Activated naive CD4-positive, alpha-beta T cell treated with anti-CD3 and anti-CD28 coated beads, Interleukin-2, amount 10 ng/mL, durations not matched to agents 7 days and 5 days (primary cell): ENCODE data around the gene ITGA2B.
"Not testable (repeated sequence)": the region's sequence is repeated elsewhere in the genome, so short reads cannot be mapped to it uniquely, and the experiment has no call there.

Source experiments
- CTCF ChIA-PET: fragments of 350-600 bp; sonication (Branson Sonifier 250); formaldehyde crosslinking; loops from one replicate; lab custom pipeline; 2021; ENCODE audit warnings: antibody characterized with exemption; lab: Charles Lee
- DNase-seq: peaks from one replicate; pipeline ENCODE4 v3.0.0-alpha.2; 2020
- H3K27ac Mint-ChIP-seq: one replicate; pipeline ENCODE4 v1.8.0; 2021; ENCODE audit warnings: mild to moderate bottlenecking, moderate library complexity, mixed read lengths
- H3K27me3 Mint-ChIP-seq: one replicate; pipeline ENCODE4 v1.8.0; 2021; ENCODE audit warnings: mild to moderate bottlenecking, mixed read lengths
- H3K36me3 Mint-ChIP-seq: one replicate; pipeline ENCODE4 v1.8.0; 2021; ENCODE audit warnings: mixed read lengths
- H3K4me1 Mint-ChIP-seq: one replicate; pipeline ENCODE4 v1.8.0; 2021; ENCODE audit warnings: mixed read lengths
- H3K4me3 Mint-ChIP-seq: one replicate; pipeline ENCODE4 v1.8.0; 2021; ENCODE audit warnings: mild to moderate bottlenecking, moderate library complexity, mixed read lengths
- H3K9me3 Mint-ChIP-seq: one replicate; pipeline ENCODE4 v1.8.0; 2021; ENCODE audit warnings: mixed read lengths

ITGA2B gene

GRCh38 chr17:44333371-44333770 is 56.1 kb downstream of the ITGA2B start:
- no peak for DNase-seq
- Mint-ChIP-seq H3K9me3 (no peaks in the 10 kb centered on the region), H3K36me3 (no peaks in the 10 kb centered on the region), H3K4me1 (peaks cover 9% of the 10 kb centered on the region), H3K27me3 (peaks cover 26% of the 10 kb centered on the region), H3K4me3 (no peak overlapping the region), H3K27ac (no peak overlapping the region)
- CTCF ChIA-PET, result interaction anchor here (1.0 to 2.0 kb wide), 3 partner anchors 12 to 124 kb away, joined by 3 to 9 read pairs (median 4); partner anchors contain the start of gene GRN

DNA sequence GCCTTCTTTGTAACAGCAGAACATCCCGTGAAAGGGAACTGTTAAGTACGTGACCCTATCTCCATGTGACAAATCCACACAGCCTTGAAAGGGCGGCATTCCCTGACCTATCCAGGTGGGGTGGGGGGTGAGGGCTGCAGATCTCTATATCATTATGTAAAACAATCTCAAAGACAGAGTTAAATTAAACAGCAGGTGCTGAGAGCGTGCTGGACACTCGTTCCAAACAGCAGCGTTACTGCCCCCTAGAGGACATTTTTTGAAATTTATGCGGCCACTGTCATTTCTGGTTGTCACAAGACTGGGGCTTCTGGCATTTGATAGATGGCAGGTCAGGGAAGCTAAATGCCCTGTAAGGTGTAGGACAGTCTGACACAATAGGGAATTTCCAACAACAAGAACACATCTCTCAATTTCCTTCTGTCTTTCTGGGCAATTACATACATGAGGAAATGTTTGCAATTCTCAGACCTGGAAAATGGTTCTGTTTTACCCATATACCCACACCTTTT is 58.1 kb downstream of the ITGA2B start:
- peaks cover 19% of the 10 kb centered on the region for H3K4me1 Mint-ChIP-seq
- H3K9me3 Mint-ChIP-seq, result no peaks in the 10 kb centered on the region
- peak; percentile 84 for DNase-seq
- H3K27ac Mint-ChIP-seq, result no peak overlapping the region
- H3K4me3 Mint-ChIP-seq, result no peak overlapping the region
- CTCF ChIA-PET, result interaction anchor here (0.6 to 4.4 kb wide), 24 partner anchors 9 to 287 kb away, joined by 3 to 47 read pairs (median 4); partner anchors contain the start of genes GRN, ITGA2B and TMUB2
- no peaks in the 10 kb centered on the region for H3K36me3 Mint-ChIP-seq
- peaks cover 19% of the 10 kb centered on the region for H3K27me3 Mint-ChIP-seq

- DNase-seq, H3K36me3 Mint-ChIP-seq, H3K4me3 Mint-ChIP-seq, H3K9me3 Mint-ChIP-seq, H3K27ac Mint-ChIP-seq: not testable (repeated sequence)
- Mint-ChIP-seq H3K27me3 (peaks cover 10% of the 10 kb centered on the region), H3K4me1 (peaks cover 24% of the 10 kb centered on the region)
- CTCF ChIA-PET, result interaction anchor here (0.6 to 4.4 kb wide), 19 partner anchors 8 to 192 kb away, joined by 3 to 47 read pairs (median 4); partner anchors contain the start of genes GRN, ITGA2B and TMUB2
Observed at GRCh38 chr17:44330263-44330662, 59.2 kb downstream of the ITGA2B start.

- H3K9me3 Mint-ChIP-seq, H3K27me3 Mint-ChIP-seq, H3K4me3 Mint-ChIP-seq, H3K27ac Mint-ChIP-seq, H3K36me3 Mint-ChIP-seq, DNase-seq: not testable (repeated sequence)
- CTCF ChIA-PET, result interaction anchor here (0.6 to 4.4 kb wide), 6 partner anchors 9 to 145 kb away, joined by 3 to 47 read pairs (median 17); partner anchors contain the start of genes GRN and TMUB2
- peaks cover 24% of the 10 kb centered on the region for H3K4me1 Mint-ChIP-seq
Observed at GRCh38 chr17:44329516-44329915, 59.9 kb downstream of the ITGA2B start.

DNA sequence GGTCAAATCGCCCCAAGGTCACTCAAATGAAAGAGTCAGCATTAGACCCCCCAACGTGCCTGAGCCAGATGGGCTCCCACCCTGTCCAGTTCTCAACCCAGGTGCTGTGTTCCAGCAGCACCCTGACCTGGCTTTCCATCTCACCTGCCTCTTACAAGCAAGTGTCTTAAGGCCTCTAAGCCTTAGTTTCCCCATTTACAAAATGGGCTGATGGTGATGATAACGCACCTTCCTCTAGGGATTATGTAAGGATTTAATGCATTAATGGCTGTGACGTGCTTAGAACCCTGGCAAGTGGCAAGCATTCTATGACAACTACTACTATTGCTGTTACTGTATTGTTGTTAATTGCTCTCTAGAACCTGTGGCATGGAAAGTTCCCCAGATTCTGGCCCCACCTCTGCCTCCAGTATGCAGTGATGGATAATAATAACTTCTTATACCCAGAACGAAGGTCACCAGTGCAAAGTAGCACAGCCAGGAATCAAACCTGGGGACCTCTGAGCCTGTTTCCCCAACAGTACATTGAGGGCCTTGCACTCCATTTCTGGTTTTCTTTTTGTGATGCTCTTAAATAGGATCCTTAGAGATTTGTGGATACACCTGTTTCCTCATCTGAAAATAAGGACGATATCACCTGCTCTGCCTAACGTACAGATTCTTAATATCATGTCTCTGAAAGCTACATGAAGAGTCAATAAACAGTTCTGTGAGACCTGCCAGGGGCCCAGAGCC is 61.6 kb downstream of the ITGA2B start:
- H3K4me3 Mint-ChIP-seq, result no peak overlapping the region
- H3K27me3 Mint-ChIP-seq, result peaks cover 5% of the 10 kb centered on the region
- H3K4me1 Mint-ChIP-seq, result peaks cover 34% of the 10 kb centered on the region
- H3K36me3 Mint-ChIP-seq, result no peaks in the 10 kb centered on the region
- CTCF ChIA-PET, result interaction anchor here (0.9 to 4.4 kb wide), 4 partner anchors 17 to 126 kb away, joined by 3 to 16 read pairs (median 8); partner anchors contain the start of gene GRN
- peak overlapping the region; percentile 80 for H3K27ac Mint-ChIP-seq
- H3K9me3 Mint-ChIP-seq, result no peaks in the 10 kb centered on the region
- DNase-seq, result no peak

DNA sequence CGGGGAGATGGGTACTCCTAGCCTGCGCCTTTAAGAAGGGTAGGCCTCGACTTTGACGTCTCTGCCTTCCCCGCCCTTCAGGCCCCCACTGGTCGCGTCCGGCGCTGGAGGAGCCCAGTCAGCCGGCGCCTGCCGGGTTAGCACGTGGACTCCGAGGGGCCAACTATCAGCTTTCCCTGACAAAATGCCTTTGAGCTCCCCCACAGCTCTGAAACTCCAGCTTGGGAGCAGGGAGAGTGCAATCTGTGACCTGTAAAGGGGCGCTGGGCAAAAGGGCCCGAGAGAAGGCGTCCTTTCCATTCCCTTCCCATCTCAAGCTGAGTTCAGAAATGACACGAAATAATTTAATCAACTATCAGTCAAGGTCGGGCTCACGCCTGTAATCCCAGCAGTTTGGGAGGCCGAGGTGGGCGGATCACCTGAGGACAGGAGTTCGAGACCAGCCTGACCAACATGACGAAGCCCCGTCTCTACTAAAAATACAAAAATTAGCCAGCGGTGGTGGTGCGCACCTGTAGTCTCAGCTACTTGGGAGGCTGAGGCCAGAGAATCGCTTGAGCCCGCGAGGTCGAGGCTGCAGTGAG is 62.5 kb downstream of the ITGA2B start:
- H3K27ac Mint-ChIP-seq, result peak overlapping the region; percentile 89
- no peaks in the 10 kb centered on the region for H3K9me3 Mint-ChIP-seq
- H3K4me1 Mint-ChIP-seq, result peaks cover 41% of the 10 kb centered on the region
- peaks cover 5% of the 10 kb centered on the region for H3K27me3 Mint-ChIP-seq
- CTCF ChIA-PET, result interaction anchor here (1.1 to 1.4 kb wide), 2 partner anchors 117 to 123 kb away, joined by 3 to 13 read pairs; no protein-coding TSS in a partner anchor
- DNase-seq, result peak; percentile 97
- peak overlapping the region; percentile 65 for H3K4me3 Mint-ChIP-seq
- H3K36me3 Mint-ChIP-seq, result no peaks in the 10 kb centered on the region

GRCh38 chr17:44324571-44325275 is 64.7 kb downstream of the ITGA2B start, which contains the start of gene SLC25A39:
TSS of gene SLC25A39 (minus strand) at chr17:44324823. CDS start at chr17:44323562, 1,261 bp downstream.
- no peaks in the 10 kb centered on the region for H3K27me3 Mint-ChIP-seq
- CTCF ChIA-PET, result interaction anchor here (0.9 to 4.6 kb wide), 2 partner anchors 108 to 115 kb away, joined by 3 to 30 read pairs; no protein-coding TSS in a partner anchor
- peaks cover 35% of the 10 kb centered on the region for H3K4me1 Mint-ChIP-seq
- DNase-seq, result peak; percentile 93
- H3K36me3 Mint-ChIP-seq, result no peaks in the 10 kb centered on the region
- peak within 1 kb of the TSS; percentile 87 for H3K4me3 Mint-ChIP-seq
- no peaks in the 10 kb centered on the region for H3K9me3 Mint-ChIP-seq
- H3K27ac Mint-ChIP-seq, result peak within 1 kb of the TSS; percentile 99

DNA sequence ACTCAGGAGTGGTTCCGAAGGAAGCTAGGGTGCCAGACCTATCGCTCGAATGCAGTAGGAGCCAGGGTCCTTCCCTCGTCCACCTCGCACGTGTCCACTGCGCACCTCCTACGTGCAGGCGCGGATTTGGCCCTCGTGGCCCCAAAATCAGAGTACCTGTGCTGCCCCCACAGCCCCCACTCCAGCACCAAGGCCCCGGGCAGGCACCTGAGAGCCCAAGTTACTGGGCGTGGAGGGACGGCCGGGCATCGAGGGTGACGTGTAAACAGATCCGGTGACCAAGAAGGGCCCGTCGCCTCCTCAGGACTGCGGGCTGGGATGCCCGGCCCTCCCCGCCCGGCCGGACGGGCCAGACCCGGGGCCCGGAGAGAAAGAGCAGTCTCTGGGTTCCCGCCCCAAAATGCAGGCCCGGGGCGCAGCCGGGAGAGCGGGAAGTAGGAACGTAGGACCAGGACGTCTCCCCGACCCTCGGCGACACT is 65.3 kb downstream of the ITGA2B start:
- no peaks in the 10 kb centered on the region for H3K9me3 Mint-ChIP-seq
- CTCF ChIA-PET, result interaction anchor here (4.6 kb wide), 1 partner anchor 114 kb away, joined by 30 read pairs; no protein-coding TSS in a partner anchor
- peak overlapping the region; percentile 76 for H3K27ac Mint-ChIP-seq
- no peaks in the 10 kb centered on the region for H3K27me3 Mint-ChIP-seq
- peak overlapping the region; percentile 84 for H3K4me3 Mint-ChIP-seq
- DNase-seq, result no peak
- peaks cover 6% of the 10 kb centered on the region for H3K36me3 Mint-ChIP-seq
- peaks cover 35% of the 10 kb centered on the region for H3K4me1 Mint-ChIP-seq

- no peak for DNase-seq
- CTCF ChIA-PET, result interaction anchor here (1.3 to 4.6 kb wide), 2 partner anchors 7 to 114 kb away, joined by 5 to 30 read pairs; no protein-coding TSS in a partner anchor
- Mint-ChIP-seq H3K27ac (peak overlapping the region; percentile 76), H3K4me3 (peak overlapping the region; percentile 84), H3K27me3 (peaks cover 1% of the 10 kb centered on the region), H3K9me3 (no peaks in the 10 kb centered on the region), H3K36me3 (peaks cover 6% of the 10 kb centered on the region), H3K4me1 (peaks cover 35% of the 10 kb centered on the region)
Observed at GRCh38 chr17:44323359-44324091, 65.9 kb downstream of the ITGA2B start.

DNA sequence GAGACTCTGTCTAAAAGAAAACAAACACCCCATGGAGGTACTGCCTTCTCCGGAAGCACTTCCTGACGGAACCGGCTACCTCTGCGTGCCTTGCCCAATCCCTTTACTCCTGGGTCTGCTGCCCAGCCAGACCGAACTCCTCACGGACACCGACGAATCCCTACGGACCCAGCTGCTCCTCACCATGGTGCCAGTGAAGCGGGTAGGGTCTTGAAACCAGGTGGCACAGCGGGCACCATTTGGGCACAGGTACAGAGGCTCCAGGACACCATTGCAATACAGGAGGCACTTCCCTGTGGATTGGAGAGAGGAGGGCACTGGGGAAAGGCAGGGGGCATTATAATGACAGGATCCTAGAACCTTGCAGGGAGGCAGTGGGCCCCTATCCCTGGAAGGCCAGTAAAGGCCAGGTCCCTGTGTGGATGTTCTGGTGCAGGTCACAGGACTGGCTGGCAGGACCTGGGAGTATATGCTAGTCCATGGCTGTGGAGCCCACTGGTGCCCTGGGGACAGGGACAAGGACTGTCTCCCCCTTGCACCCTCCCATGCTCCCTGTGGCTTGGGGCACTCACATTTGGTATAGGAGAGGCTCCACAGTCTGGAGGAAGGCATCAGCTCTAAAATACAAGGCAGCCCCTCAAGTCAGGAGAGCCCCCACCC is 67.1 kb downstream of the ITGA2B start:
- DNase-seq, result no peak
- CTCF ChIA-PET, result interaction anchor here (1.3 to 4.6 kb wide), 2 partner anchors 9 to 113 kb away, joined by 5 to 30 read pairs; no protein-coding TSS in a partner anchor
- Mint-ChIP-seq H3K27ac (peak overlapping the region; percentile 37), H3K27me3 (peaks cover 11% of the 10 kb centered on the region), H3K9me3 (no peaks in the 10 kb centered on the region), H3K4me1 (peaks cover 29% of the 10 kb centered on the region), H3K36me3 (peaks cover 6% of the 10 kb centered on the region), H3K4me3 (peak overlapping the region; percentile 47)
